GM21723 (cell line): ENCODE results near the gene CYP2R1.

ENCODE experiments used
- ATAC-seq: cut with Tn5 transposase; IDR thresholded peaks from one replicate; pipeline ENCODE4 v1.9.1; 2021; ENCODE audit warnings: mild to moderate bottlenecking, moderate library complexity; ENCODE audit not compliant: unreplicated experiment

Gene CYP2R1, protein sequence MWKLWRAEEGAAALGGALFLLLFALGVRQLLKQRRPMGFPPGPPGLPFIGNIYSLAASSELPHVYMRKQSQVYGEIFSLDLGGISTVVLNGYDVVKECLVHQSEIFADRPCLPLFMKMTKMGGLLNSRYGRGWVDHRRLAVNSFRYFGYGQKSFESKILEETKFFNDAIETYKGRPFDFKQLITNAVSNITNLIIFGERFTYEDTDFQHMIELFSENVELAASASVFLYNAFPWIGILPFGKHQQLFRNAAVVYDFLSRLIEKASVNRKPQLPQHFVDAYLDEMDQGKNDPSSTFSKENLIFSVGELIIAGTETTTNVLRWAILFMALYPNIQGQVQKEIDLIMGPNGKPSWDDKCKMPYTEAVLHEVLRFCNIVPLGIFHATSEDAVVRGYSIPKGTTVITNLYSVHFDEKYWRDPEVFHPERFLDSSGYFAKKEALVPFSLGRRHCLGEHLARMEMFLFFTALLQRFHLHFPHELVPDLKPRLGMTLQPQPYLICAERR

DNA sequence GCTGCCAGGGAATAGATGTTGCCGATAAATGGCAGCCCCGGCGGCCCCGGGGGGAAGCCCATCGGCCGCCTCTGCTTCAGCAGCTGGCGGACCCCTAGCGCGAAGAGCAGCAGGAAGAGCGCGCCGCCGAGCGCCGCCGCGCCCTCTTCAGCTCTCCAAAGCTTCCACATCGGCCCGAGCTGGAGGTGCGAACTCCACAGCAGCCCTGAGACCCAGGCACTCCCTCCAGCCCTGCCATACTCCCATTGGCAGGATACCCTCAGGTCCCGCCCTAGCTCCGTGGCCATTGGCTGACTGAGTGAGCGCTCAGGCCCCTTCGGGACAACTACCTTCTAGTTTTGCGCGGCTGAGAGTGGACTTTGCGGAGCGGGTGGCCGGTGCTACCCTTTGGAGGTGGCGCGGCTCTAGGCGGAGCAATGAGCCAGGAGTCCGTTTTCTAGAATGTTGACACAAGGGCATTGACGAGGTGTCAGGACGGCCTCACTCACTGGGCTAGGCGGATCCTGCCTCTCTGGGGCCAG lies at the start of gene CYP2R1:
TSS of gene CYP2R1 (minus strand) at position 196 of the 521 bp plus-strand sequence. CDS start at position 170, 26 bp downstream.
- ATAC-seq: peak; percentile 93

DNA sequence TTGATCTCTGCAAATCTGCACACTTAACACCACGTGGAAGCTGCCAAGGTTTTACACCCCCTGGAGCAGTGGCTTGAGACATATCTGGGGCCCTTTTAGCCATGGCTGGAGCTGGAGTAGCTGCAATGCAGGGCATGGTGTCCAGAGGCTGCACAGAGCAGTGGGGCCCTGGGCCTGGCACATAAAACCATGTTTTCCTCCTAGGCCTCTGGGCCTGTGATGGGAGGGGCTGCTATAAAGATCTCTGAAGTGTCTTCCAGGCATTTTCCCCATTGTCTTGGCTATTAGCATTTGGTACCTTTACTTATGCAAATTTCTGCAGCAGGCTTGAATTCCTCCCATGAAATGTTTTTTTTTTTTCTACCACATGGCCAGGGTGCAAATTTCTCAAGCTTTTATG lies 46.9 kb upstream of the CYP2R1 start:
- ATAC-seq: no peak

DNA sequence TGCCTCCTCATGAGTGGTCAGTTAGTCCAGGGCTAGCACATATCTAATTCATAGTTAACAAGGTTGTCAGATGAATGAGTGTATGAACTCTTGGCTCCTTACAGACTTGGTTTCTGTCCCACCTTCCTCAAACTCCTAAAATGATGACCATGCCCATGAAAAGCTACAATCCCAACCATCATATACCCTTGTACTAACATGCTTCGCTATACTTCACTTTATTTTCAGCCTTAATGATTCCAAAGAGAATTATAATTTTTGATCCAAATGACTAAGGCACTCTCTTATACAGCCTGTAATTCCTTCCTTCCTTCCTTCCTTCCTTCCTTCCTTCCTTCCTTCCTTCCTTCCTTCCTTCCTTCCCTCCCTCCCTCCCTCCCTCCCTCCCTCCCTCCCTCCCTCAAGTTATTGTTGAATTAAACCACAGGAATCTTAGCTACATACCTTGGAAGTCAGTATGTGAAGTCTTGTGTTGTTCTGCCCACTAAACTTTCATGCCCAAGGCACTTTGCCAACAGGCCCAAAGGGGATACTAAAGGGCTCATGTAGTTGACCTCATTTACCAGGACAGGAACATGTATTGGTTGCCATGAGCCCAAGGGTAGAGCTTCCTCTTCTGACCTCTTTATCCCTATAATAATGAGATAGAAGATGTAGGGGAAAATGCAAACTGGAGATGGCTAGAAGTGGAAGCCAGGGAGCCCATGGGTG lies 42.8 kb upstream of the CYP2R1 start:
- no peak for ATAC-seq

DNA sequence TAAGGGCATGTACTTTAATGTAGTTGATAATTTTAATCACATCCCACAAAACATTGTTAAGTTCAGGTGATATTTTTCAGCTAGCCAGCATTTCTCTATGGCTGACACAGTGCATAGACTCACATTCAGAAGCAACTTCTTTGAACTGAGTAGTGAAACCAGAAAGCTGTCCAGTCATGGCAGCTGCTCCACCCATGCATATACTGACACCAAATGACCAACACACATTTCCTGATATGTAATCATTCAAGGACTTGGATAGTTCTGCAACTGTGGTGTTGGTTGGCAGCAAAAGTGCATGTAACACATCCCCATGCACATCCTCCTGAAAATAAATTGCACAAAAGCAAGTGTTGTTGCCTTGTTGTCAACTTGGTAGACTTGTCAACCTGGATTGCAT lies 40.4 kb upstream of the CYP2R1 start:
- ATAC-seq: no peak

DNA sequence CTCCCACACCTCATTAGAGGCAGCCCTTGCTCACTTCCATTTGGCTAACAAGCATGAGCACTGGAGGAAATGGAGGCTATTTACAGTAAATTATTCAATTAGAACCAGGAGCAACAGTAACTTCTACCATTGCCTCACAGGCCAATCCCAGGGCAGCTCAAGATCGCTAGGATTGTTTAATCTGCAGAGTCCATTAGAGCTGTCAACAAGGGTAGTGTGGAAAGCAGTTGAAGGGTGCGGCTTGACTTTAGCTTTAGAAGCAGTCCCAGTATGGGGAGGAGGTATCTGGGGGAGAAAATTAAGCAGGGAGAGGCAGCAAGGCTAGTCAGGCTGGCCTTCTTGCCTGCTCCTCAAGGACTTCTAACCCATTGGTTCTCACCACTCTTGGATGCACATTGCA lies 38.3 kb upstream of the CYP2R1 start:
- no peak for ATAC-seq

DNA sequence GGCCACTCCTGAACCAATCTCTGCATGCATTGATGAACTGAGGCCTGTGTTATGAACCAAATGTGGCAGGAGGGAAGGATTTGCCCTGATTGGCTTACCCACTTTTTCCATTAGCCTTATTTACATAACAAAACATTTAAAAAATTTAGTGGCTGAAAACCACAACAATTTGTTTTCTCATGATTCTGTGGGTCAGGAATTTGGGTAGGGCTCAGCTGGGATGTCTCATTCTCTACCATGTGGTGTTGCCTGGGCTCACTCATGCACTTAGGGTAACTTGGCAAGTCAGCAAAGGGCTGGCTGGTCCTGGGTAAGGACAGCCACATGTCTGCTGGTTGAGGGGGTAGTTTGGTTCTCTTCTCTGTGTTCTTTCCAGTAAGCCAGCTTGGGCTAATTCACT lies 35.1 kb upstream of the CYP2R1 start:
- ATAC-seq: no peak

DNA sequence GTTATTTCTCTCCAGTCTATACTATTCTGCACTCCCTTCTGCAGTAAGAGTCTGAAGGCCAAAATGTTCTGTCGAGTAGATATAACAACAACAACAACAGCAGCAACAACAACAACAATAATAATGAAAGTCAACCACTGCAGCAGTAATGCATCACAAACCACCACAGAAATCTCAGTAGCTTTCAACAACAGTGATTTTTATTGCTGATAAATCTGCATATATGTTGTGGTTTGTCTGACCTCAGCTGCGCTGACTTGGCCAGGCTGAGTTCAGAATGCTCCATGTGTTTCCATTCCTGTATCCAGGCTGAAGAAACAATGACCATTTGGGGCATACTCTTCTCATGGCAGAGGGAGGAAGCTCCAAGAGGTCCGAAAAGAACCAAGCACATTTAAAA lies 32.3 kb upstream of the CYP2R1 start:
- no peak for ATAC-seq

DNA sequence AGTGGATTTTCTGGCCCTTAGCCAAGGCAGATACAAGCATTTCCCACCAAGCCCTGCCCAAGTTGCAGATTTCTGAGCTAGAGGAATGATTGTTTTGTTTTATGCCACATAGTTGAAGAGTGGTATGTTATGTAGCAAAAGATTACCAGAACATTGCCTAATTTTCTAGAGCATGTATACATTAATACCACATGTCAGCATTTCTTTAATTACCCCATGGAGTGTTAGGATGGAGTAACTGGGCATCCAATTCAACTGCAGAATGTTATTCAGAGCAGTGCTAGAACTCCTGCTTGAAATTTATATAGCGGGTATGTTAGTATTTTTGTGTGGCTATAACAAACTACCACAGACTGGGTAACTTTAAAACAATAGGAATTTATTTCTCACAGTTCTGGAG lies 24.4 kb upstream of the CYP2R1 start:
- ATAC-seq: no peak

DNA sequence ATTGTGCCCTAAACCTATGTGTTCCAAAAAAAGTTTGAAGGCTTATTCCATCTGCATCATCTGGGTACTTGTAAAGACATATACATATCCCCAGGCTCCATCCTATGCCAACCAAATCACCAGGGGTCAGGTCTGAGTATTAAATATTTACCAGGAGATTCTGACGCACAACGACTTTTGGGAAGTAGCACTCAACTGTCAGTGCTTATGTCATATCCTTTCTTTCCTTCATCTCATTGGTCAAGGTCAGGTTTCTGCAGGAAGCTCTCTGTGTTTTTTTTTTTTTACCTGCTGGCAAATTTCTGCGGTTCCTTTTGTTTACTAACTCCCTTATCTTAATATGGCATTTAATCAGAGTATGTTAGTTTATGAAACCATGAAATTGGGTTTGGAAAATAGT lies 22.5 kb upstream of the CYP2R1 start:
- no peak for ATAC-seq

DNA sequence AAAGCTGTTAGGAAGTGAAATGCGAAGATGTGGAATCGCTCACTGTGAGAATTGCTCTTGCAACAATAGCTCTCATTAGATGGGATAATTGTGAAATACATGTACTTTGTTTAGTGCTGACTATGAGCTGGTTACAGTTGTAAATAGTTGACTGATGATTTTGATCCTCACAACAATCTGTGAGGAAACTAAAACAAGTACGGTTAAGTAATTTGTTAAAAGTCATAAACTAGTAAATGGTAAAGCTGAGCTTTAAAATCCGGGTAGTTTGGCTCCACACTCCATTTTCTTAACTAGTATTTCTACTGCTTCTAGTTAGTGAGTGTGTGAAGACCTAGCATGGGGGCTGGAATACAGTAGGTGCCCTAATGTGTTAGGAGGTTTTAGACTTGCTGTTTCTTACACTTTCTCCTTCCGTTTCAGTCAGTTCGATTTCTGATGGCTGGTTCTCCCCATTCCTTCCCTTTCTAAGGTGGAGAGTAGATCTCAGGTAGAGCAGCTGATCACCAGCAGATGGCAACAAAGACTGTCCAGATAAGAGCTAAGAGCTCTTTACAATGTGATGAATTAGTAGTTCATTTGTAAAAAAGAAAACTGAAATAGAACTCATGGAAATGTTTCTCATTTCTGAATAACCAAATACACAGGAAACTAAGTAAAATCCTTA lies 16.3 kb upstream of the CYP2R1 start:
- peak; percentile 32 for ATAC-seq

DNA sequence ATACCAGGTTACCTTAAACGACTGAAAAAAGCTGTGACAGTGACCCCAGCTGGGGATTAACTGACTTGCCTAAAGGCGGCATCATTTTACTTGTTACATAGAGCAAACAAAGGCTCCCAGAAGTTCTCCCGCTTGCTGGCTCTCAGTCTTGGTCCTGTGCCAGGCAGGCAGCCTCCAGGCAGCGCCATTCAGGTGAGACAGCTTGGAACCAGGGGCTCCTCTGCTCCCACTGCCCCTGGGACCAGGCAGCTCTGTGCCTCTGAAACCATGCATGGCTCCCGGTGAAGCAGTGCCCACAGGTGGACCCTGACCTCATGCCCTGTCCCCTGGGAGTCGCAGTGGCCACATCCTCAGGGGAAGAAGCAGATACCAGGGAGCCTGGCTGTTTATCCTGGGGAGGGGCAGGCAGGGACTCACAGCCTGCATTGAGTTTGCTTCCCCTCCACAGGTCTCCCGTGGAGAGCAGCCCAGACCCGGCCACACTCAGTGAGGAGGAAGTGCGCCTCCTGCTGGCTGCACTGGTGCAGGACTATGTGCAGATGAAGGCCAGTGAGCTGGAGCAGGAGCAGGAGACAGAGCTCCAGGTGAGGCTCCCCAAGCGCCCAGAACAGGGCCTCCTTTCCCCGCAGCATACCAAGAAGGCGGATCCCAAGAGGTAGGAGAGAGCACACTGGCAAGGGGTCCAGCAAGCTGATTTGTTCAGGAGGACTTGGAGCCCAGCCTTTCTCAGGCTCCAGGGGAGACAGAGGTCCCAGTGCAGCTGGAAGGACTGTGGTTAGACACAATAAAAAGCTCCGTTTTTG lies 15.6 kb upstream of the CYP2R1 start:
- ATAC-seq: peak; percentile 57

DNA sequence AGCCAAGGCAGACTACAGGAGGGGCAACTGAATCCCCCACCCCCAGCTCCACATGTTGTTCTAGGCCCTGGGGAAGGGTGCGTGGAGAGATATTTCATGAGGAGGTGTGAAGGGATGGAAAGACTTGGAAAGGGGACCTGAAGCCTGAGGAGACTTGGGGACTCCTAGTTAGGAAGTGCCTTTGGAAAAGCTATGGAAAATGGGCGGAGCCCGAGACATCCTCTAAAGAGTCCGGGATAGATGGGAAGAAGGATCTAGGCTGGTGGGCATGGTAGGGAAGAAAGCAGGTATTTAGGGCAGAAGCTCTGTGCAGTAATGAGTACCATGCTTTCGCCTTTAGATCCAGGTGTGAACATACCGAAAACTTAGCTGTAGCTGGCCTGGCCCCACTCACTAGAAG lies 15.0 kb upstream of the CYP2R1 start:
- no peak for ATAC-seq

DNA sequence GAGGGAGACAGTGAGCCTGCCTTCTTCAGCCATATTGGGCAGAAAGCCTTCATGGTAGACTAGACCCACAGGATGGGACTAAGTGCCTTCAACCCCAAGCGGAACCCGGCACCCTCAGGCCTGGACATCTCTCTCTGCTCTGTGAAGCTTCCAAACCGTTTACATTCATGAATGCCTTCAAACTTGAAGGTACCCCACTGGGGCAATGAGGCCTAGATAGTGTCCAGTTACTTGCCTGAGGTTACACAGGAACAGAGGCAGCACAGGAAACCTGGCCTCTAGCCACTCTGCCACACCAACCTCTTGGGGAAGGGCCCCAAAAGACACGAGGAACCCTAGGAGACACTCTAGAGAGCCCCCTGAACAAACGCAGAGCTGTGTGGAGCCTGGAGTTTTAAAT lies 14.5 kb upstream of the CYP2R1 start:
- ATAC-seq: no peak

DNA sequence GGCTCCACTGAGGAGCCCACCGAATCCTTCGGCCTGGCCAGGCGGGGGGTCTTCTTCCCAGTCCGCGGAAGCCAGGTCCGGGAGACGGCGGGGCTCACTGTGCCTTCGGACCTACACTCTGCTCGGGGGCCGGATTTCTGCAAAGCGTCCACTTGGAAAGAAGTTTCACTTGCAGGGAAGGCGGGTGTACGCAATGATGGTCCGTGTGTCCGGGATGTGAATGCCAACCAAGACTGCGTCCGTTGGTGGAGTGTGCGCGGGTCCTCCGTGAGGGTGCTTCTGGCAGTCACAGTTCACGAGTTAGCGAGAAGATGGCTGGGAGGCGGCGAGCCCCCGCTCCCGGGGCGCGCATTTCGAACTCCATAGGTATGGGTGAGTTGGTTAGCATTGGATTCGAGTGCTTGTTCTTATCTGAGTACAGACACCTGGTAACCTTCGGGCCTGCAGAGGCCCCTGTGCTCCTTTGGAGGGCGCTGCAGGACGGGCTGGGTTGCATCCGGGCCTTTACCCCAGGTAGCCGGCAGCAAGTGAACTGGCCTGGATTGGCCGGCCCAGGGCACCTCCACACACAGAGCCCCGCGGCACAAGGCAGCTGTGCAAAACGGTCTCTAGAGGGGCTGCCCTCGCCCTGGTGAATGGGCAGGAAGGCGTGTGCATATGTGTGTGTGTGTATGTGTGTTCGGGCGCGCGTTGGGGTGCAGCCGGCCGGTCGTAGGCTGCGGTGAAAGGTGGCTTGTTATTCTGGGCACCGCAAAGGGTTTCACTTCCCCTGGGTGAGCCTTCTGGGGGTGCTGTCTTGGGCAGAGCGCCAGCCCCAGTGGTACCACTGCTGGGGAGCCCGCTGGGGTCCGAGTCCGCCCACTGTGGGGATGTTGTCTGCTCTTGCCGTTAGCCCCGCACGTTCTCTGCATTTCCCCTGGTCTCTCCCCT lies 13.3 kb upstream of the CYP2R1 start:
- peak; percentile 65 for ATAC-seq

DNA sequence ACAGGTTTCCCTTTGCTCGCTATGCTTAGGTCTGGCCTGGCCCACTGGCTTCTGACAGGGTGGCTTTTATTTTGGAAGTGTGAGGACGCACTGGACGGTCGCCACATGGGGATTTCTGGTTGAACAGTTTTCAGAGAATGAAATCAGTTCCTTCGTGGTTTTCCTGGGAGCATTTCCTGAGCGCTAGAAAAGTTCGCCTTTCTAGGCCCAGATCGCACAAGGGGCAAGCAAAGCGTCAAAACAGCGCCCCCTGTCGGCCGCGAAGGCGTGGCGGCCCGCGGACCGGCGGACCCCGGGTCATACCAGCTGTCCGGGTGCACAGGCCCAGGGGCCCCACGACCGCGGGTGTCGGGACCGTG lies 12.7 kb upstream of the CYP2R1 start:
- peak; percentile 54 for ATAC-seq

DNA sequence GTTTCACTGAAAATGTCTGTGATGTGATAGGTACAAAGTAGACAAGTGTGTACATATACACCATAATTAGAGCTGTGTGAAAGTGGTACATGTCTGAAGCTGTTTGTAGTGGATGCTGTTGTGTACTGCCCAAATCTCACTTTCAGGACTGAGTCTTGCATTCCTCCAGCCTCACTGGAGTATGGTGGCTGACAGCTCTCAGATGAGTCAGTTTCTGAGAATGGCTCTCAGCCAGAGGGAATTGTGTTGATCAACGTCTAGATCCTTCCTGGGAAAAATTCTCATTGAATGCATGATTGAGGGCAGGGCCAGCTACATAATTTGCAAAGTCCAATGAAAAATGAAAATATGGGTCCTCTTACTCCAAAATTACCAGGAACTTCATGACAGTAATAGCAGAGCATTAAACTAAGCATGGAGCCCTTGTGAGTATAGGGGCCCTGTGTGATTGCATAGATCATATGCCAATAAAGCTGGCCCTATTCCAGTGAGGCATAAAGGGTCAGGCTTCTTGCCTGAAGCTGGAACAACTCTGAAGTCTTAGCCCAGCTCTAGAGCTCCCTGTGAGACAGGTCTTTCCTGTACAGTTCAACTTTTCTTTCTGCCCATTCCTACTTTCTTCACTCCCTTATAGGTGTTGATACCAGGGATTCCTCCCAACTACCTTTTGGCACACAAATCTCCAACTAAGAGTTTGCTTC lies 10.8 kb upstream of the CYP2R1 start:
- ATAC-seq: no peak

DNA sequence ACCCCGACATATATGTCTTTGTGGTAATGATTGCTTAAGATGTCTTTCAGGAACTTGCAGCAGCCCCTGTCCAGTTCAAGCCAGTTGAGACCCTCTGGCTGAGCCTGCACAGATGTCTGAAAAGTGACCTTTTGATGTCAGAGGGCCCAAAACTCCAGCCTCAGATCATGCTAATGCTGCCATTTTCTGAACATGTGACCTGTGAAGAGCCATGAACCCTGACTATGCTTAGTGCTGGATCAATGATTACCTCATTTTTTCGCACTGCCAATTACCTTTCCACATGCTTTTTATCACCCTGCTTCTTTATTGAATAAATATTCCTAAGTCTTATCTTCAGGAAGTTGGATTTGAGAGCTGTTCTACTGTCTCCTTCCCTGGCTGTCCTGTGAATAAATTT lies 6.9 kb upstream of the CYP2R1 start:
- ATAC-seq: no peak

DNA sequence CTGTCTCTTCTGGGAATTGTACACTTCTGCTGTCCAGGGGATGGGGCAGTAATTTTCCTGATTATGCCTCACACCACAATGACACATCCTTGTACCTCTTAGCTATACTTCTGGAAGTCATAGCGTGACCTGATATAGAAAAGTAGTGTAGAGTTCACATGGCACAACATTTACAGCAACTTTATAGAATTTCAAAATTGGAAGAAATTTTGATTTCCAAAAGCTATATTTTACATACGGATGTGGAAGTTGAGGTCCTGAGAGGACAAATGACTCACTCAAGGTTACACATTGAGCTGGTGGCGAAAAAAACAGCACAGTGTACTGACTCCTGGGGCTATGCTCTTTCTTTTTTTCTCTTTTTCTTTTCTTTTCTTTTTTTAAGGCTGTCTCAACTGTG lies 6.3 kb upstream of the CYP2R1 start:
- no peak for ATAC-seq
